Keratinocyte (primary cell): ENCODE measurements around the gene GRK5. TPM values are rescaled to one million over a fixed set of nuclear protein-coding genes. Genes with fewer than 3 reads are reported as not detected.

ENCODE experiments used
- DNase-seq: peaks from one replicate; pipeline ENCODE4 v3.0.0-alpha.2; 2011; ENCODE audit warnings: low read depth, missing footprints, low spot score
- FAIRE-seq: peaks from 2 replicates; lab custom pipeline; 2011; peaks lifted over from hg19 to GRCh38; lab: Jason Lieb, UNC
- H2AFZ ChIP-seq: 2 replicates; pipeline ENCODE4 v1.6.0; 2012; ENCODE audit warnings: low read length, control low read depth, inconsistent platforms; ENCODE audit not compliant: control insufficient read depth
- H3K27ac ChIP-seq: 2 replicates; pipeline ENCODE4 v1.5.1; 2011; ENCODE audit warnings: low read length; ENCODE audit not compliant: control insufficient read depth, insufficient read depth
- H3K27me3 ChIP-seq: 3 replicates; pipeline ENCODE4 v1.6.0; 2011; ENCODE audit warnings: low read length; ENCODE audit not compliant: control insufficient read depth, insufficient read depth; ENCODE audit errors: extremely low read depth
- H3K36me3 ChIP-seq, 2 experiments: 2 replicates in 1 of 2; 3 replicates in 1 of 2; pipeline ENCODE4 v1.5.1; 2011; ENCODE audit warnings: low read length in 2 of 2, mild to moderate bottlenecking in 1 of 2; ENCODE audit not compliant: control insufficient read depth in 2 of 2, insufficient read depth in 2 of 2; ENCODE audit errors: extremely low read depth in 1 of 2
- H3K4me1 ChIP-seq: 3 replicates; pipeline ENCODE4 v1.5.1; 2011; ENCODE audit warnings: low read length; ENCODE audit not compliant: control insufficient read depth, insufficient read depth; ENCODE audit errors: extremely low read depth
- H3K4me2 ChIP-seq: 3 replicates; pipeline ENCODE4 v1.6.0; 2011; ENCODE audit warnings: low read depth, low read length; ENCODE audit not compliant: control insufficient read depth, insufficient read depth; ENCODE audit errors: extremely low read depth
- H3K4me3 ChIP-seq, 3 experiments: fragments of 200-600 bp in 1 of 3; sonication (generic) in 1 of 3; 2 replicates in 2 of 3; 3 replicates in 1 of 3; pipeline ENCODE4 v1.5.1; 2011 to 2016; ENCODE audit warnings: low read length in 3 of 3, mild to moderate bottlenecking in 3 of 3, control low read depth in 2 of 3, inconsistent platforms in 1 of 3, low read depth in 1 of 3, mixed read lengths in 1 of 3, mixed run types in 1 of 3, moderate library complexity in 1 of 3; ENCODE audit not compliant: control insufficient read depth in 2 of 3, insufficient read depth in 2 of 3; ENCODE audit errors: extremely low read depth in 1 of 3
- H3K79me2 ChIP-seq: 2 replicates; pipeline ENCODE4 v1.6.0; 2012; ENCODE audit warnings: low read length; ENCODE audit not compliant: control insufficient read depth, insufficient read depth
- H3K9ac ChIP-seq: 3 replicates; pipeline ENCODE4 v1.6.0; 2011; ENCODE audit warnings: low read length; ENCODE audit not compliant: control insufficient read depth, insufficient read depth; ENCODE audit errors: extremely low read depth
- H3K9me1 ChIP-seq: 3 replicates; pipeline ENCODE4 v1.6.0; 2011; ENCODE audit warnings: low read length; ENCODE audit not compliant: control insufficient read depth, insufficient read depth; ENCODE audit errors: extremely low read depth
- H3K9me3 ChIP-seq: 2 replicates; pipeline ENCODE4 v1.5.1; 2012; ENCODE audit warnings: low read depth, low read length; ENCODE audit not compliant: control insufficient read depth
- H4K20me1 ChIP-seq: 3 replicates; pipeline ENCODE4 v1.6.0; 2011; ENCODE audit warnings: low read length; ENCODE audit not compliant: control insufficient read depth, insufficient read depth; ENCODE audit errors: extremely low read depth
- CTCF ChIP-seq, 3 experiments: IDR thresholded peaks in 1 of 3; conservative IDR thresholded peaks in 1 of 3; optimal IDR thresholded peaks in 1 of 3; 2 replicates in 2 of 3; 3 replicates in 1 of 3; pipeline versions ENCODE3 to v1.5.1; 2011; ENCODE audit warnings: low read length in 3 of 3, mild to moderate bottlenecking in 3 of 3, moderate library complexity in 2 of 3, control low read depth in 1 of 3, inconsistent platforms in 1 of 3; ENCODE audit not compliant: insufficient read depth in 2 of 3; ENCODE audit errors: extremely low read depth in 1 of 3
- EZH2 ChIP-seq: IDR thresholded peaks from one replicate; pipeline ENCODE4 v1.6.1; 2012; ENCODE audit warnings: inconsistent platforms, mild to moderate bottlenecking, low read length, moderate library complexity
- dilution Hi-C: fragments of 300-500 bp; cut with MboI; formaldehyde crosslinking; loops from one replicate; pipeline ENCODE4 v1.7.0; 2020; ENCODE audit warnings: low sequenced_read_pairs; ENCODE audit not compliant: extremely low pct_ligation_motif_present
- polyA plus RNA-seq, 5 experiments: library from polyadenylated mRNA; depleted of rRNA in 3 of 5; stranded (reverse) in 3 of 5; stranded (forward) in 1 of 5; unstranded in 1 of 5; fragments of >200 nt; gene quantifications; 1 replicate in 1 of 5; 2 replicates in 3 of 5; 3 replicates in 1 of 5; pipeline versions ENCODE4 v1.2.1 to v1.2.3, GENCODE V29; 2011 to 2012; ENCODE audit warnings: missing spikeins in 2 of 5, low read depth in 1 of 5, low replicate concordance in 1 of 5

Gene GRK5
- polyA plus RNA-seq, 1 donor (not counting 4 experiments of a cell fraction or from before 2014, with no cell fraction given): 7.6 TPM

- TF ChIP-seq EZH2: no peak
- TF ChIP-seq CTCF (optimal IDR thresholded peaks at IDR 0.05 in 1 of 3, IDR thresholded peaks at IDR 0.05 in 1 of 3, conservative IDR thresholded peaks at IDR 0.05 in 1 of 3; ENCODE audit: extremely low read depth in 1 of 3, insufficient read depth in 2 of 3, low read length in 3 of 3): no peak
- H3K27me3 ChIP-seq: peaks cover 35% of the 10 kb centered on the region
- no peaks in the 10 kb centered on the region for H3K9me1 ChIP-seq
- FAIRE-seq (no peak), DNase-seq (no peak)
- no peaks in the 10 kb centered on the region for H4K20me1 ChIP-seq
- H3K36me3 ChIP-seq: no peaks in the 10 kb centered on the region
- dilution Hi-C loops: no loop called here
- H3K79me2 ChIP-seq: no peaks in the 10 kb centered on the region
- no peak overlapping the region for H3K27ac ChIP-seq
- no peaks in the 10 kb centered on the region for H3K9me3 ChIP-seq
- H2AFZ ChIP-seq: no peak overlapping the region
- no peak overlapping the region for H3K4me3 ChIP-seq
- H3K9ac ChIP-seq: no peak overlapping the region
- no peak overlapping the region for H3K4me2 ChIP-seq
- peaks cover 3% of the 10 kb centered on the region for H3K4me1 ChIP-seq
Observed at GRCh38 chr10:119474606-119475005, 267.2 kb downstream of the GRK5 start.

GRCh38 chr10:119477444-119477843 is 270.1 kb downstream of the GRK5 start:
- no peaks in the 10 kb centered on the region for H3K79me2 ChIP-seq
- H2AFZ ChIP-seq: no peak overlapping the region
- no peak overlapping the region for H3K4me3 ChIP-seq
- dilution Hi-C loops: no loop called here
- DNase-seq (no peak), FAIRE-seq (no peak)
- H3K27me3 ChIP-seq: peaks cover 33% of the 10 kb centered on the region
- H3K36me3 ChIP-seq: no peaks in the 10 kb centered on the region
- H3K9ac ChIP-seq: no peak overlapping the region
- no peaks in the 10 kb centered on the region for H3K9me3 ChIP-seq
- no peak for TF ChIP-seq EZH2
- no peak for TF ChIP-seq CTCF (optimal IDR thresholded peaks at IDR 0.05 in 1 of 3, IDR thresholded peaks at IDR 0.05 in 1 of 3, conservative IDR thresholded peaks at IDR 0.05 in 1 of 3; ENCODE audit: extremely low read depth in 1 of 3, insufficient read depth in 2 of 3, low read length in 3 of 3)
- peaks cover 3% of the 10 kb centered on the region for H3K4me1 ChIP-seq
- no peak overlapping the region for H3K27ac ChIP-seq
- H3K4me2 ChIP-seq: no peak overlapping the region
- H3K9me1 ChIP-seq: no peaks in the 10 kb centered on the region
- no peaks in the 10 kb centered on the region for H4K20me1 ChIP-seq
